GM10266 (cell line): ENCODE measurements around the gene GPR34.
"Not testable (repeated sequence)": the region's sequence is repeated elsewhere in the genome, so short reads cannot be mapped to it uniquely, and the experiment has no call there.

Experiments used
- DNase-seq: peaks from one replicate; pipeline ENCODE4 v3.0.0; 2012; ENCODE audit errors: extremely low spot score
- TF ChIP-seq, protein P1 (sequence below): IDR thresholded peaks from 2 replicates; pipeline ENCODE4 v1.5.1; 2012; ENCODE audit warnings: mild to moderate bottlenecking, low read depth; ENCODE audit not compliant: control insufficient read depth, insufficient read depth; ENCODE audit errors: missing control alignments

The GPR34 gene

DNA sequence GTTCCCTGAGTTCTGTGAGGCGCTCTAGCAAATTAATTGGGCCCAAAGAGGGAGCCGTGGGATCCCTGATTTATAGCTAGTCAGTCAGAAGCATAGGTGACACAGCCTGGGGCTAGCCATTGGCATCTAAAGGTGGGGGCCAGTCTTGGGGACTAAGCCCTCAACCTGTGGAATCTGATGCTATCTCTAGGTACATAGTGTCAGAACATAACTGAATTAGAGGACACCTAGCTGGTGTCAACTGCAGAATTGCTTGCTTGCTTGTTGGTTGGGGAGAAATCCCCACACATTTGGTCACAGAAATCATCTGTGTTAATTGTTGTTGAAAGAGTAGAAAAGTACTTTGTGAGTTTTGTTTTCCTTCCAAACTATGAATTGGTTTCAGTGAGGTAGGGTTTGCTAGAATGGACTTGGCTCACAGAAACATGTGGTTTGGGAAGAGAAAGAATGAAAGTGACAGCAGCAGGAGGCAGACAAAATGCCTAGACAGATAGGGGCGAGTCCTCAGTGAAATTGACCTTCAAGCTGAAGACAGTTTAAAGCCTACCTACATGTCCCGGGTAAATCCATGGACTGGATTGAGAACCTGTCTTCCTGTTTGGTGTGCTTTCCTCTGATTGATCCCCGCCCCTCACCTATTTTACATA lies 22.4 kb downstream of the GPR34 start:
- TF ChIP-seq, protein P1, sequence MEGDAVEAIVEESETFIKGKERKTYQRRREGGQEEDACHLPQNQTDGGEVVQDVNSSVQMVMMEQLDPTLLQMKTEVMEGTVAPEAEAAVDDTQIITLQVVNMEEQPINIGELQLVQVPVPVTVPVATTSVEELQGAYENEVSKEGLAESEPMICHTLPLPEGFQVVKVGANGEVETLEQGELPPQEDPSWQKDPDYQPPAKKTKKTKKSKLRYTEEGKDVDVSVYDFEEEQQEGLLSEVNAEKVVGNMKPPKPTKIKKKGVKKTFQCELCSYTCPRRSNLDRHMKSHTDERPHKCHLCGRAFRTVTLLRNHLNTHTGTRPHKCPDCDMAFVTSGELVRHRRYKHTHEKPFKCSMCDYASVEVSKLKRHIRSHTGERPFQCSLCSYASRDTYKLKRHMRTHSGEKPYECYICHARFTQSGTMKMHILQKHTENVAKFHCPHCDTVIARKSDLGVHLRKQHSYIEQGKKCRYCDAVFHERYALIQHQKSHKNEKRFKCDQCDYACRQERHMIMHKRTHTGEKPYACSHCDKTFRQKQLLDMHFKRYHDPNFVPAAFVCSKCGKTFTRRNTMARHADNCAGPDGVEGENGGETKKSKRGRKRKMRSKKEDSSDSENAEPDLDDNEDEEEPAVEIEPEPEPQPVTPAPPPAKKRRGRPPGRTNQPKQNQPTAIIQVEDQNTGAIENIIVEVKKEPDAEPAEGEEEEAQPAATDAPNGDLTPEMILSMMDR = no peak
- DNase-seq = no peak

DNA sequence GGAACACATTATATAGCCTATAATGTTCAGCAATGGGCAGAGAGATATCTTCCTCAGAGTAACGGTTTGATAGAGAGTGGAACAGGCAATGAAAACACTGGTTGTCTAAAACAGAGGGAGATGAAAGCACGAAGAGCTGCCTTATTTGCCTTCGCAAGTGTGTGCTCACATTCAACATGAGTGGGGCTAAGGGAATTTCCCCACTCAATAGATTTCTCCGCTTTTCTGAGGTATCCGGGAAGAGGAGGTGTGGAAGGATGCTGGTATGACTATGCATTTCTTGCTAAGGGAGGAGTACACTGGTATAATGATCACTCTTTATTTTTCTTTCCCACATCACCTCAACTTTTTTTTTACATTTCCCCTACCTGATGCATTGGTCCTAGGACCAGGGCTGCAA lies 27.4 kb downstream of the GPR34 start:
- DNase-seq = no peak
- TF ChIP-seq, protein P1 = no peak

DNA sequence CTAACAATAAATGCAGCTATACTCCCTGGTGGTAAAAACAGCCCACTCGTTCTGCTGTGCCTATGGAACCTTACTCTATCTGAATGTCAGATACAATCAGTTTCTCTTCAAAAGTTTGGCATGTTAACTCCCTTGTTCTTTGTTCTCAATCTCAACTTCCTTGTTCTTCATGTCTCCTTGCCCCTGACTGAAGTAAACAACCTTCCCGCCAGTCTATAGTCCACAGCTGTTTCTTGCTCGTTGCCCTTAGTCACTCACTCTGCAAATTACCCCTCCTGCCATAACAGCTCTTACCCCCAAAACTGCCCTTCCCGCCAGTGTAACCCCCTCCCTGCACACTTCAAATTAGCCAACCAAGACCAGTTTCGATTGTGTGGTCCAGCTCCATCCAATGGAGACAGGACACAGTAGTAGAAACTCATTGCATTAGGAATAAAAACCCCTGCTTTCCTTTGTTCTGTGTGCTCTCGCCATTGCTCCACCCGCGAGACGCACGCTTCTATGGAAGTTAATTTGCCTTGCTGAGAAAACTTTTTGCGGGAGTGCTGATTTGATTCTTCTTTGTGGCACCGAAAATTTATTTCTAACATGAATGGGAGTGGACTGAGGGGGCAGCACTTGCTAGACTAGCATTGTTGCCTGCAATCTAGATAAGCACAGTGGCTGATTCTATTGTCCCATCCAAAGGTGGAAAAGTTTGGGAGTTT lies 28.1 kb downstream of the GPR34 start:
- TF ChIP-seq, protein P1 = no peak
- DNase-seq = no peak

DNA sequence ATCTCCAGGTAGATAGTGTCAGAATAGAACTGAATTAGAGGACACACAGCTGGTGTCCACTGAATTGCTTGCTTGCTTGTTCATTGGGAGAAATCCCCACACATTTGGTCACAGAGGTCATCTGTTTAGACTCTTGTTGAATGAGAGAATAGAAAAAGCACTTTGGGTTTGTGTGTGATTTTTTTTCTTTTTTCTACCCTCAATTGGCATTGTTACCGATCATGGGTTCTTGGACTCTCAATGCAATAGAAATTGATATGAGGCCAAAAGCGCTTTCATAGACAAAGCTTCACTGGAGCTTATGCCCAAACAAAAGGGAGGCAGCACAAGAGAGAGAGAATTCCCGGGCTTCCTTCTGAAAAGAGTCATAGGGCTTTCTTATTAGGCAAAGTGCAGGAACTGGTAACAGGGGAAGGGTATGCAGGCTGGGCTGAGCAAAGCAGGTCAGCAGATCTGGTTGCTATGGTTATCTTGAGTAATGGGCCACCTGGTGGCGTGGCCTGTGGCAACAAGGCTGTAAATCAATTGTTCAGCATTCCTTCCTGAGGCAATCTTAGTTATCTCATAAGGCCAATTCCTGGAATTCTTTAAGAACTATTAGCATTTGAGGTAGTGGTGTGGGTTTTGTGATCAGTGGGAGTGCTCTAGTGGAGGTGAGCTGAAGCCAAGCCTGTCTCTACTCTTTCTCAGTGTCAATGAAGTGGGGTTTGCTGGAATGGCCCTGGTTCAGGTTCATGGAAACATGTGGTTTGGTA lies 29.9 kb downstream of the GPR34 start:
- TF ChIP-seq, protein P1 = no peak
- no peak for DNase-seq

DNA sequence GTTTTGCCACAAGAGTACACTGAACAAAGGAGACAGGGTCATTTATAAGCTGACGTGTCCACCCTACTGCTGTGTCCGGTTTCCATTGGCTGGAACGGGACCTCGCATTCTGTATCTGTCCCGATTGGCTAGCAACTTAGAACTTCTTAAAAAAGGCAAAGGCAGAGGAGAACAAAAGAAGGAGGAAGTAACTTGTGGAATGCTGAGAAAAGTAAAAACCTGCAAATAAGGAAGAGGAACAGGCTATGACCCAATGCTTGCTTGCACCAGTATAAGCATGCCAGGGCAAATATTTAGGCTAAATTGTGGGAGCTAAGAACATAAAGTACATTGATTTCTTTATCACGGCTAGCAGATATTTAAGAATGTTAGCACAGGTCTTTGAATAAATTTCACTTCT lies 30.8 kb downstream of the GPR34 start:
- DNase-seq = not testable (repeated sequence)

DNA sequence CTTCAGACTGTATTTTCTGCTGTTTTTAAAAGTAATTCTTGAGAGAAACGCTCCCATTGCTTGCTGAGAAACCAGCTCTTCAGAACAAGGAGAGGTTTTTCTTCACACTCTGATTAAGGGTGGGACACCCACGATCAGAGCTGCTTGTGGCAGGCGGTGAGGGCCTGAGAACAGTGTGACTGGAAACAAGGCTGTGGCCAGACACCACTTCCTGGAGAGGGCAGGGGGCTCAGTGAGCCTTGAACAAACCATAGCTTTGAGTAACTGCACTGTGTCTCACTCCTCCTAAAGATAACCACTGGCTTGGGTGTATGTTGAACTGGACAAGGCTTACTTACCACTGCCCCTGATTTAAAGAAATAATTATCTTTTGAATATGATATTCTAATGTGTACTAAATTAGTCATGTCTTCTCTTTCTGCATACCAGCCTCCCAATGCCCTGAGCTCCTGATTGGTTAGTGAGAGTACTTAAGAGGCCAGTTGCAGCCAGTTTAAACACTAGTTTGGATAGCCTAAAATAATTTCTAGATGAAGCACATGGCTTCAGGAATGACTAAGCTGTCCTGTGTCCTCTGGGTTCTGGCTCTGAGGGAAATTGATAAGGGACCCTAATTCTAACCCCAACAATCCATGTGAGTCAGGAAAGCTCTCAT lies 31.5 kb downstream of the GPR34 start:
- peak; percentile 3 for DNase-seq
- TF ChIP-seq, protein P1 = no peak

DNA sequence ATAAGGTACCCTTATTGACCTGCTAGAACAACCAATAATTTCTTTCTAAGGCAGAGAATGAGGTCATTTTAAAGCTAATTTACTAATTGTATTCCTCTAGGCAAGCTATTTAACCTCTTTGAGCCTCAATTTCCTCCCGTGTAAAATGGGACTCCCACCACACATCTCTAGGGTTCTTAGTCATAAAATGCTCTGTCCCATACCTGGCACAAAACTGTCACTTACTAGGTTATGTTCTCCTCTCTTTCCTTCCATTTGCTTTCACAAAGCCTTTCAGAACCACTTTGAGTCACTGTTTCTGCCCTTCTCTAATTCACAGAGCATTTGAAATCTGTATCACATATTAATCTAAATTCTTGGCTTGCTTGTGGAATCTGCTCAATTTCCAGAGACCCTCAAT lies 32.8 kb downstream of the GPR34 start:
- DNase-seq = no peak
- TF ChIP-seq, protein P1 = no peak
